Inflammatory macrophage (primary cell): ENCODE data around the gene TBC1D22A.

Source experiments
- DNase-seq, 2 donors: peaks; one replicate each; pipeline ENCODE4 v3.0.0-alpha.2; 2020 to 2022

Gene TBC1D22A

GRCh38 chr22:46737976-46738646 is 24.3 kb upstream of the TBC1D22A start, which contains the start of gene CERK:
Gene CERK (minus strand): TSS chr22:46738252. CDS start chr22:46738148, 104 bp downstream.
- peak; percentile 7 to 21 for DNase-seq

GRCh38 chr22:46738647-46739093 is 23.8 kb upstream of the TBC1D22A start:
- DNase-seq: no peak

- peak in 1 of 2 donors; percentile 24 for DNase-seq
Observed at GRCh38 chr22:46739094-46739870, 23.2 kb upstream of the TBC1D22A start.

GRCh38 chr22:46740910-46741780 is 21.3 kb upstream of the TBC1D22A start:
- no peak for DNase-seq

- no peak for DNase-seq
Observed at GRCh38 chr22:46741974-46742519, 20.4 kb upstream of the TBC1D22A start.

GRCh38 chr22:46742576-46743221 is 19.8 kb upstream of the TBC1D22A start:
- no peak for DNase-seq

- DNase-seq: no peak
Observed at GRCh38 chr22:46744581-46744980, 17.9 kb upstream of the TBC1D22A start.

- DNase-seq: no peak
Observed at GRCh38 chr22:46746192-46746591, 16.3 kb upstream of the TBC1D22A start.

GRCh38 chr22:46746620-46747019 is 15.8 kb upstream of the TBC1D22A start:
- no peak for DNase-seq

GRCh38 chr22:46747646-46748045 is 14.8 kb upstream of the TBC1D22A start:
- no peak for DNase-seq

- no peak for DNase-seq
Observed at GRCh38 chr22:46748206-46748907, 14.1 kb upstream of the TBC1D22A start.

- peak; percentile 61 to 73 for DNase-seq
Observed at GRCh38 chr22:46748908-46749675, 13.4 kb upstream of the TBC1D22A start.

- peak; percentile 82 to 89 for DNase-seq
Observed at GRCh38 chr22:46749682-46750529, 12.5 kb upstream of the TBC1D22A start.

GRCh38 chr22:46750530-46750800 is 12.0 kb upstream of the TBC1D22A start:
- DNase-seq: no peak

- DNase-seq: no peak
Observed at GRCh38 chr22:46750863-46751443, 11.5 kb upstream of the TBC1D22A start.

GRCh38 chr22:46752286-46752987 is 10.0 kb upstream of the TBC1D22A start:
- no peak for DNase-seq

- DNase-seq: no peak
Observed at GRCh38 chr22:46752988-46753310, 9.5 kb upstream of the TBC1D22A start.

GRCh38 chr22:46753360-46753759 is 9.1 kb upstream of the TBC1D22A start:
- no peak for DNase-seq

- no peak for DNase-seq
Observed at GRCh38 chr22:46753761-46754109, 8.7 kb upstream of the TBC1D22A start.
